GM12872 (cell line): ENCODE measurements around the gene IL25.
A peak's percentile ranks its signal among the peaks of the same experiment; 100 is the strongest.

Experiments used
- CTCF ChIP-seq: IDR thresholded peaks from 3 replicates; pipeline ENCODE4 v1.5.1; 2011; ENCODE audit warnings: low read depth, mild to moderate bottlenecking, low read length, moderate library complexity; ENCODE audit not compliant: insufficient read depth

Gene IL25

DNA sequence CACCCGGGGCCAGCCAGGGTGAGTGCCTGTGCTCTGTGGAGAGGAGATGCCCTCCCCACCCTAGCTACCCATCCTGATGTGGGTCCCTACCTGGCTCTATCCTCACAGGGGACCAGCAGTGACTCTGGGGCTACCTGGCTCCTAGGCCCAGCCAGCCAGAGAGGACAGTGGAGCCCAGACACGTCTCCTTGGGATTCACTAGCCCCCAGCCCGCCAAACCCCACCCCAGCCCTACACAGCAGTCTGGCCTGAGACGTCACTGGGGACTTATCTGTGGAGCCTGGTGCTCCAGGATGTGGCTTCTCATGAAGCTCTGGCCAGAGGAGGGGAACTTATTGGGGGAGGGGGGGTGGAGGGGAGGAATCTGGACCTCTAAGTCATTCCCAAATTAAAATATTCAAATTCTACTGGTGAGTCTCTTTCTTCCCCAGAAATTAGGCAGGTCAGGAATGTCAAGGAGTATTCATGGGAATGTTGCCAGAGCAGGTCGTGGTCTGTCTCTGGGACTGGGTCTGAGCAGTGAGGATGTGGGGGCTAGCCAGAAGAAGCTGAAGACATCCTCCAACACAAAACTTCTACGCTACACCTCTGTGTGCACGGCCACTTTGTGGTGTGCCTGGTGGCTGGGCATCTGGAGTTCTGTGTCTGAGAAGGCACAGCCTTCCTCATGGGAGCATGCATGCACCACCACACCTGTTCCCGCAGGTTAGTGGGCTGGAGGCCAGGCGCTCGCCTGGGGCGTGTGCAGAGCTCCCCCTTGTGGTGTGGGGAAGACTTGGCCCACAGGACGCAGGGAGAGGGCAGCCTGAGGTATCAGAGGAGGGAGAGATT lies 7.0 kb downstream of the IL25 start:
- peak; percentile 95 for TF ChIP-seq CTCF

GRCh38 chr14:23380197-23380914 lies 7.7 kb downstream of the IL25 start:
- TF ChIP-seq CTCF, result no peak

DNA sequence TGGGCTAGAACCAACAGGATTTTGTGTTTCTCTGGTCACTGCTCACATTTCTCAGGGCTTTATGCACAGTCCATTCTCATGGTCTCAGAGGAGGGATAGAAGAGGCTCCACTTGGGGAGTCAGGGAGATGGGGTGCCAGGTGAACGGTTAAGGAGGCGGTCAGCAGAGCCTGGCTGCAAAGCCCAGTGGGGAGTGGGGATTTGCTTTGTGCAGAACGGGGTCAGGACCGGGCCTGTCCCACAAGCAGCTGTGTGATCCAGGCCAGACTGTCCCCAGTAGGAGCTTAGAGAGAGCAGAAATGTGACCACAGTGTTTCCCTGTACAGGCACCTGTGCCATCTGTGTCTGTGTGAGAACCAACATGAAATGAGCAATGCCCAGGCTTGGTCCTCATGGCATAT lies 8.4 kb downstream of the IL25 start:
- TF ChIP-seq CTCF, result no peak

DNA sequence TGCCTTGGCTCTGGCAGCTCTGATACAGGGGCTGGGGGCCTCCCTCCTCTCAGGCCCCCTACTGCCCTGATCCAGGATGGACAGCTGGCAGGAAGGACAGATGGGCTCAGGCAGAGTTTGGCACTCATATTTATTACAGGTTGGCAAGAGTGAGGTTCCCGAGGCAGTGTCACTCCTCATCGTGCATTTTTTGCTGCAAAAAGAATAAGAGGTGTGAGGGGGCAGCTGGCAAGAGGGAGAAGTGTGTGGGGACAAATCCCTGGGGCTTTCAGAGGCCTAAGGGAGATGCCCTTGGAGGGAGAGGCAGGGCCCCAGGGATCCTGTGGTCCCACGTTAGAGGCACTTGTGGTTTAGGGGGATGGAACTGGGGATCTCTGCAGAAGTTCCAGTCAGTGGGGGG lies 9.3 kb downstream of the IL25 start:
- TF ChIP-seq CTCF, result no peak

GRCh38 chr14:23382276-23382675 lies 9.7 kb downstream of the IL25 start:
- no peak for TF ChIP-seq CTCF

DNA sequence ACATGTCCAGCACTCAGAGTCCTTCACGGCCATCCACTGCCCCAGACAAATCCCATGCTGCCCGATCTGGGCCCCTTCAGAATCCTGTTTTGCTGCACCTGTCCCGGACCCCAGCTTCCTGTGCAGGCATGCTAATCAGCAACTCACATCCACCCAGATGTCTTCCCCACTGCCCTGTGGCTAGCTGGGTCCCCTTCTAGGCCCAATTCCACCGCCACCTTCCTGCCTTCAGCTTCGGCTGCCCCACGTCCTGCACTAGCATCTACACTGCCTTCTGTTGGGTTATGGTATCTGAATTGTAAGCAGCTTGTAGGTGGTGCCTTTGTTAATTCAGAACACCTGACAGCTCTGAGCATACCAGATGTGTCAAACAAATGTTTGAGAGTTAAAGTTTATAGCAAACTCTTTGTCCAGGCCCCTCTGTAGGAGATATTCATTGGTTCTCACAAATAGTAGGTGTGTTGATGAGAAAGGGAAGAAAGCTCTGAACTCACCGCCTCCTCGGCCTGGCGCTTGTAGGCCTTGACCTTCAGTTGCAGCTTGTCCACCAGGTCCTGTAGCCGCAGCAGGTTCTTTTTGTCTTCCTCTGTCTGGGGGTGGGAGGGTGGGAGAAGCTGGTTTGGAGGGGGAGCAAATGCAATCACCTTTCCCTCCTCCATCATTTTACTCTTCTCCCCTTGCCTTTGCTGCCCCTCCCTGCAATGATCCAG lies 10.3 kb downstream of the IL25 start:
- TF ChIP-seq CTCF, result no peak
